ACC112 (cell line): ENCODE data around the gene CAMTA1.
"Not testable (repeated sequence)": the region's sequence is repeated elsewhere in the genome, so short reads cannot be mapped to it uniquely, and the experiment has no call there.

Source experiments
- H2AFZ ChIP-seq: fragments of 200-600 bp; sonication (generic); one replicate; pipeline ENCODE4 v1.6.0; 2017; ENCODE audit warnings: antibody characterized with exemption, low read length; ENCODE audit not compliant: unreplicated experiment
- H3K27ac ChIP-seq: fragments of 200-600 bp; sonication (generic); 2 replicates; pipeline ENCODE4 v1.5.1; 2014; ENCODE audit warnings: low read depth, mild to moderate bottlenecking, antibody characterized with exemption, low read length, moderate library complexity
- H3K27me3 ChIP-seq: fragments of 200-600 bp; sonication (generic); 2 replicates; pipeline ENCODE4 v1.6.1; 2014; ENCODE audit warnings: mild to moderate bottlenecking, antibody characterized with exemption, low read length, moderate library complexity, mixed read lengths; ENCODE audit not compliant: insufficient read depth
- H3K36me3 ChIP-seq: fragments of 200-600 bp; sonication (generic); 2 replicates; pipeline ENCODE4 v1.6.1; 2016; ENCODE audit warnings: mild to moderate bottlenecking, antibody characterized with exemption, low read length, moderate library complexity, mixed read lengths; ENCODE audit not compliant: insufficient read depth
- H3K4me1 ChIP-seq: fragments of 200-600 bp; sonication (generic); one replicate; pipeline ENCODE4 v1.6.1; 2016; ENCODE audit warnings: low read length, mixed read lengths; ENCODE audit not compliant: insufficient read depth, unreplicated experiment, control insufficient read depth
- H3K4me3 ChIP-seq: fragments of 200-600 bp; sonication (generic); 2 replicates; pipeline ENCODE4 v1.5.1; 2014; ENCODE audit warnings: mild to moderate bottlenecking, low read depth, low read length
- H3K79me2 ChIP-seq: fragments of 200-600 bp; sonication (generic); one replicate; pipeline ENCODE4 v1.6.0; 2016; ENCODE audit warnings: low read length; ENCODE audit not compliant: control insufficient read depth, unreplicated experiment, insufficient read depth

The CAMTA1 gene

GRCh38 chr1:7375781-7376660 lies 590.8 kb downstream of the CAMTA1 start:
- Histone ChIP-seq H3K4me1 (peaks cover 13% of the 10 kb centered on the region), H2AFZ (no peak overlapping the region), H3K79me2 (no peaks in the 10 kb centered on the region), H3K4me3 (no peak overlapping the region), H3K27me3 (no peaks in the 10 kb centered on the region), H3K27ac (no peak overlapping the region), H3K36me3 (no peaks in the 10 kb centered on the region)

DNA sequence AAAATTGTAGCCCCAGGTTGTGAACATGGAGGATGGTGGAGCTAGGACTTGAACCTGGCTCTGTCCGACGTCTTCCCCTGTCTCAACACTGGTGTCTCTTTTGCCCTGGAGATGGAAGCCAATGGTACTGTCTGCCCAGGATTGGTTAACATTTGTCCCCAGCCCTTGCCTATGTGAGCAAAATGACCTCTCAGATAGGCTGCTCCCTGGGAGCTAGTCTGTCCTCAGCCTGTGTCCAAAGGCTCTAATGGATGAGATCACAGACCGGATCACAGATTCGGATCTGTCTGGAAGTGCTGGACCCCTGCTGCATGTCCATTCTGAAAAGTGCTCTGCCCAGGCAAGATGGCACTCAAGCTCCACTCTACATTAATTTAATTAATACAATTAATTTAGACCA lies 591.4 kb downstream of the CAMTA1 start:
- H3K79me2 ChIP-seq = no peaks in the 10 kb centered on the region
- no peak overlapping the region for H3K4me3 ChIP-seq
- peaks cover 13% of the 10 kb centered on the region for H3K4me1 ChIP-seq
- no peak overlapping the region for H2AFZ ChIP-seq
- no peak overlapping the region for H3K27ac ChIP-seq
- no peaks in the 10 kb centered on the region for H3K36me3 ChIP-seq
- H3K27me3 ChIP-seq = no peaks in the 10 kb centered on the region

- Histone ChIP-seq H3K4me3 (no peak overlapping the region), H3K4me1 (peaks cover 13% of the 10 kb centered on the region), H3K36me3 (no peaks in the 10 kb centered on the region), H3K27ac (no peak overlapping the region), H3K79me2 (no peaks in the 10 kb centered on the region), H2AFZ (no peak overlapping the region), H3K27me3 (no peaks in the 10 kb centered on the region)
Observed at GRCh38 chr1:7378346-7379130, 593.3 kb downstream of the CAMTA1 start.

DNA sequence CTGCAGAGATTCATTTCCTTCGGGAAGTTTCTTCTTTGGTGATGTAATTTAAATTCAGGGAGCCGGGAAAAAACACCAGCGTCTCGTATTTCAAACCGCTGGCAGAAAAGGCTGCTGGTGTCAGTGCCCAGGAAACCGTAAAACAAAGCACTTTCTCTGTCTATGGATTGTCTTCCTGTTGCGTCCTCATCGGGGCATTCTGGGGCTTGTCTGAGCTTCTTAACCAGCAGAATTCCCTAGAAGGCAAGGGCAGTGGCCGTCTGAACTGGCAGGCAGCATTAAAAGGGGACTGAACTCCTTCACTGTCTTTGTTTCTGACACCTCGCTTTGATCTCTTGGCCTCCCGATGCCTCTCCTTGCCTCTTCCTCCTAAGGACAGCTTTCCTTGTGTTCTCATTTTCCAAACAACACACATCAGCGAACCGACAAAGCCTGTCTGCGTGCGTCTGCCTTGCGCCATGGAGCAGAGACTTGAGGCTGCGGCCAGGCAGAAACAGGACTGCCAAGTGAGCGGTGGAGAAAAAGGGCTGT lies 594.3 kb downstream of the CAMTA1 start:
- H3K4me3 ChIP-seq = no peak overlapping the region
- H3K27me3 ChIP-seq = no peaks in the 10 kb centered on the region
- H2AFZ ChIP-seq = peak overlapping the region; percentile 20
- no peaks in the 10 kb centered on the region for H3K36me3 ChIP-seq
- no peaks in the 10 kb centered on the region for H3K79me2 ChIP-seq
- H3K27ac ChIP-seq = peak overlapping the region; percentile 2; the same call in 1 of the 2 replicates
- H3K4me1 ChIP-seq = peaks cover 10% of the 10 kb centered on the region

DNA sequence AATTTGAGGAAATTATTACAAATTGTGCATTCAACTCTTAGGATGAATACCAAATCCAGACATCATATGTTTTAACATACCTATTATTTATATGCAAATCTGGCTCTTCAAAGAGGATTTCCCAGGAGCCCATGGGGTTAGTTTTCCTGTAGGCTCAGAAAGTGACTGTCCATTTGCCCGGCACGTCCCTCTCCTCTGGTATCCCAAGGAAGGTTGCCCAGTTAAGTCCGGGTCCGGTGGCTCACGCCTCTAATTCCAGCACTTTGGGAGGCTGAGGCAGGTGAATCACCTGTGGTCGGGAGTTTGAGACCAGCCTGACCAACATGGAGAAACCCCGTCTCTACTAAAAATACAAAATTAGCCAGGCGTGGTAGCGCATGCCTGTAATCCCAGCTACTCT lies 594.8 kb downstream of the CAMTA1 start:
- H3K79me2 ChIP-seq, H3K27me3 ChIP-seq, H3K36me3 ChIP-seq, H3K27ac ChIP-seq, H3K4me3 ChIP-seq: not testable (repeated sequence)
- H3K4me1 ChIP-seq = peaks cover 10% of the 10 kb centered on the region
- peak overlapping the region; percentile 20 for H2AFZ ChIP-seq

DNA sequence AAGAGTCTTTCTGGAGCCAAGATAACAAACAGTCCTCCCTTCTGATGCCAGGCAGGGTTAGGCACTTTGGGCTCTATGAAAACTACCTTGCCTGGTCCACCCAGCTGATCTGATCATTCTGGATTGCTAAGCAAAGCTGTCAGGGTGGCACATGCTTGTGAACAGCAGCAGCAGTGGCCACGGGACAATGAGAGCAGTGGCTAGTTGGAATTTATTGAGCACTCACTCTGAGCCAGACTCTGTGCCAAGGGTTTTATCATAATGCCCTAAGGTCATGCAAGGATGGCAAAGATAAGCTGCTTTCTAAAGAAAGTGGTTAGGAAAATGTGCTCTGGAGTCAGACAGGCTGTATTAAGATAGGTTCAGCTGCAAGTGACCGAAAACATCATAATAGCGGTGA lies 595.5 kb downstream of the CAMTA1 start:
- Histone ChIP-seq H3K4me3 (no peak overlapping the region), H3K27ac (no peak overlapping the region), H3K79me2 (no peaks in the 10 kb centered on the region), H3K4me1 (peaks cover 10% of the 10 kb centered on the region), H3K27me3 (no peaks in the 10 kb centered on the region), H3K36me3 (no peaks in the 10 kb centered on the region), H2AFZ (no peak overlapping the region)

DNA sequence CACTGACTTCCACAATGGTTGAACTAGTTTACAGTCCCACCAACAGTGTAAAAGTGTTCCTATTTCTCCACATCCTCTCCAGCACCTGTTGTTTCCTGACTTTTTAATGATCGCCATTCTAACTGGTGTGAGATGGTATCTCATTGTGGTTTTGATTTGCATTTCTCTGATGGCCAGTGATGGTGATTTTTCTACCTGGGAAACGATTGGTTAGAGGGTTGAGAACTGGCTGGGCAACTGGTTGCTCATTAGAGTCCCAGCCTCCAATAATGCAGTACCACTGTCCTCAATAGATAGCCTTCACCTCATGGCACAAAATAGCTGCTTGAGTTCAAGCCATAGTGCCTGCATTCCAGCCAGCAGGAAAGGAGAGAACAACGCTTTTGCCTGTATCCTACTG lies 596.5 kb downstream of the CAMTA1 start:
- not testable (repeated sequence) for H3K36me3 ChIP-seq, H3K4me3 ChIP-seq, H3K27ac ChIP-seq, H3K79me2 ChIP-seq, H2AFZ ChIP-seq, H3K27me3 ChIP-seq
- peaks cover 10% of the 10 kb centered on the region for H3K4me1 ChIP-seq

DNA sequence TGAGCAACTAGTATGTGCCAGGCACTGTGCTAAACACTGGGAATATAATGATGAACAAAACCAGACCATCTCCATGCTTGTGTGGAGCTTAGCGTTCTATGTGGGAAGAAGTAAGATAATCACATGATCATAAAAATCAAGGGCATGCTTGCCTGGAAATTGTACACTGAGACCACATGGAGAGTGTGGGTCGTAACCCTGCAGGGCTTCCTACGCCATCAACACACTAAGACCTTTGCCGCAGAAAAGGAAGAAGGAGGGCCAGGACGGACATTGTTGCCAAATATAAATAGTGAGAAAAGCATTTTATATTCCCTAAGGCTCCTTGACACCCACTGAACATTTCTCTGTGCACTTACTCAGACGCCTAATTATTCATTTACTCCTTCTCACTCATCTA lies 597.7 kb downstream of the CAMTA1 start:
- Histone ChIP-seq H3K27ac (no peak overlapping the region), H3K36me3 (no peaks in the 10 kb centered on the region), H3K27me3 (no peaks in the 10 kb centered on the region), H3K4me3 (no peak overlapping the region), H2AFZ (no peak overlapping the region), H3K79me2 (no peaks in the 10 kb centered on the region), H3K4me1 (peaks cover 10% of the 10 kb centered on the region)

DNA sequence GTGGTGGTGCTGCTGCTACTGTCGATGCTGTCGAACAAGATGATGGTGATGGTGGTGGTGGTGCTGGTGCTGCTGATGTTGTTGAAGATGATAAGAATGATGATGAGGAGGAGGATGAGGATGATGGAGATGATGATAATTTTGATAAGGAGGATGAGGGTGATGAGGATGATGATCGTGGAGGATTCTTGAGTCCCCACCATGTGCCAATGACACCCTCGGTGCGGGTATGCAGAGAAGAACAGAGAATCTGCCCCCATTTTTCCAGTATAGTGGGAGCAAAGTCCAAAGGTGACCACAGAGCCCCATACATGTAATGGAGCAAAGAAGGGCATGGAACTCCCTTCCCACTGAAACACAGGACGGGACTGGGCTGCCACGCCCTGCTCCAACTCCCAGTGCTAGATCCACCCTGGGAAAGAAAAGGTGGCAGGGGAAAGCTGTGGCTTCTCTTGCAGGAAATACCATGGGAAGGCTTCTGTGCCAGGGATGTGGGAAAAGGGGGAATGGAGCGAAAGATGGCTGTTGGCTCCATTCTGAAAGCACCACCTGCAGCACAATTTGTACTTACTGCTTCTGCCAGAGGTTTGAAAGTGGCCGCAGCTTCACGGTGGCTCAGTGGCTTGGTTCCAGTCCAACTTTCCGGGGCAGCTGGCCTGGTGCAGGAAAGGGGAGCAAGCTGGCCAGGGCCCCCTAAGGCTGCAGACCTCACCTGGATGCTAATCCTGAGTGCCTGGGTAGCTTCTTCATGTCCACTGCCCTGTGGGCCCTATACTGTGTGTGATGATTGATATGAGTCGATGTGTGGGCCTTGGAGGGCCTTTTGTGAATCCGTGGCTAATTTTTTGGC lies 598.6 kb downstream of the CAMTA1 start:
- no peak overlapping the region for H3K27ac ChIP-seq
- H3K79me2 ChIP-seq = no peaks in the 10 kb centered on the region
- H3K36me3 ChIP-seq = no peaks in the 10 kb centered on the region
- H2AFZ ChIP-seq = no peak overlapping the region
- no peaks in the 10 kb centered on the region for H3K27me3 ChIP-seq
- no peak overlapping the region for H3K4me3 ChIP-seq
- peaks cover 16% of the 10 kb centered on the region for H3K4me1 ChIP-seq

DNA sequence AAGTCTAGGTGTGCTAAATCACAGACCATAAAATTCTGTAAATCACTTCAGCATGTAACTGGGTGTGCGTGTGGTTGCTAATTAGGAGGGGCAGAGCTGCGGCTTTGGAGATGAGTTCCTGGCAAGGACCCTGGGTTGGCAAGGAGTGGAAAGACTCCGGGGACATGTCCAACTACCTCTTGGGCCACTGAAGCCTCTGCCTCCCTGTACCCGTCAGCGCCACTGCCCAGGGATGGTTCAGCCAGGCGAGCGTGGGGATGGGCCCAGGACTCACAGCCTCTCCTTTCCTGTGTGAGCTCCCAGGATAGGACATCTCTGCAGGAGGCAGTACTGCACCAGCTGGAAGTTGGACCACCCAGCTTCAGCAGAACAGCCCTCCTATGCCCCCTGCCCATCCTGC lies 599.4 kb downstream of the CAMTA1 start:
- Histone ChIP-seq H3K4me1 (peaks cover 17% of the 10 kb centered on the region), H3K79me2 (no peaks in the 10 kb centered on the region), H3K27ac (no peak overlapping the region), H2AFZ (no peak overlapping the region), H3K4me3 (no peak overlapping the region), H3K27me3 (no peaks in the 10 kb centered on the region), H3K36me3 (no peaks in the 10 kb centered on the region)
